Measurements from ENCODE around the gene SECISBP2L.

DNA sequence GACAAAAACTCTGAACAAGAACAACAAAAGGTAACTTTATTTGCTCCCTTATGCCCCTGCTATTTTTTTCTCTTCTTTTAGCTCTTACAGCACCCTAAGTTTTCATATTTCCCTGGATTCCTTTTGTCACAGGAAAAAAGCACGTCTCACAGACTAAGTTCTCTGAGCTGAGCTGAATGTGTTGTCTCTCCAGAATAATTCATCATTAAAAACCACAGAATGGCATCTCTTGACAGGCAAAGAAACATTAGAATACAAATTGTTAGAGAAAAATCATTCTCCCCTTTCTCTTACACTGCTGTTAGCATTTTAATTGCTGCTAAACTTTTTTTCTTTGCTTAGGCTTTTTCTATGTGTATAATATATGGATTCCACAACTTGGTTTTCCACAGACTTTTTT lies 48.7 kb upstream of the SECISBP2L start:
- TF ChIP-seq, protein P1, sequence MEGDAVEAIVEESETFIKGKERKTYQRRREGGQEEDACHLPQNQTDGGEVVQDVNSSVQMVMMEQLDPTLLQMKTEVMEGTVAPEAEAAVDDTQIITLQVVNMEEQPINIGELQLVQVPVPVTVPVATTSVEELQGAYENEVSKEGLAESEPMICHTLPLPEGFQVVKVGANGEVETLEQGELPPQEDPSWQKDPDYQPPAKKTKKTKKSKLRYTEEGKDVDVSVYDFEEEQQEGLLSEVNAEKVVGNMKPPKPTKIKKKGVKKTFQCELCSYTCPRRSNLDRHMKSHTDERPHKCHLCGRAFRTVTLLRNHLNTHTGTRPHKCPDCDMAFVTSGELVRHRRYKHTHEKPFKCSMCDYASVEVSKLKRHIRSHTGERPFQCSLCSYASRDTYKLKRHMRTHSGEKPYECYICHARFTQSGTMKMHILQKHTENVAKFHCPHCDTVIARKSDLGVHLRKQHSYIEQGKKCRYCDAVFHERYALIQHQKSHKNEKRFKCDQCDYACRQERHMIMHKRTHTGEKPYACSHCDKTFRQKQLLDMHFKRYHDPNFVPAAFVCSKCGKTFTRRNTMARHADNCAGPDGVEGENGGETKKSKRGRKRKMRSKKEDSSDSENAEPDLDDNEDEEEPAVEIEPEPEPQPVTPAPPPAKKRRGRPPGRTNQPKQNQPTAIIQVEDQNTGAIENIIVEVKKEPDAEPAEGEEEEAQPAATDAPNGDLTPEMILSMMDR (IDR thresholded peaks at IDR 0.05): no peak
- TF ChIP-seq ZFX (IDR thresholded peaks at IDR 0.05; ENCODE audit: borderline replicate concordance): no peak

All from 22Rv1 (cell line).